Measurements from ENCODE around the gene PDGFRB.

- TF ChIP-seq POLR2AphosphoS5 (IDR thresholded peaks at IDR 0.05) (no peak), CTCF (IDR thresholded peaks at IDR 0.05) (no peak)
Observed at GRCh38 chr5:150077060-150077459, 78.6 kb downstream of the PDGFRB start.
